Activated CD4-positive, alpha-beta T cell treated with anti-CD3 and anti-CD28 coated beads for 24 hours (primary cell): Measurements from ENCODE around the gene STK39.
"Not testable (repeated sequence)": the region's sequence is repeated elsewhere in the genome, so short reads cannot be mapped to it uniquely, and the experiment has no call there.

Experiments
- DNase-seq, 2 donors: peaks; one replicate each; pipeline ENCODE4 v3.0.0-alpha.2; 2020; ENCODE audit warnings: low read depth in 2 of 2

STK39 gene

GRCh38 chr2:168137510-168138180 lies 109.8 kb downstream of the STK39 start:
- no peak for DNase-seq

GRCh38 chr2:168136392-168136977 lies 110.9 kb downstream of the STK39 start:
- DNase-seq, result no peak

GRCh38 chr2:168135630-168136029 lies 111.8 kb downstream of the STK39 start:
- DNase-seq, result no peak

- no peak for DNase-seq
Observed at GRCh38 chr2:168135121-168135520, 112.3 kb downstream of the STK39 start.

- DNase-seq, result no peak
Observed at GRCh38 chr2:168134485-168134884, 112.9 kb downstream of the STK39 start.

GRCh38 chr2:168132389-168132788 lies 115.0 kb downstream of the STK39 start:
- DNase-seq, result no peak

- no peak for DNase-seq
Observed at GRCh38 chr2:168130346-168130745, 117.0 kb downstream of the STK39 start.

GRCh38 chr2:168127371-168127770 lies 120.0 kb downstream of the STK39 start:
- DNase-seq, result no peak

GRCh38 chr2:168122210-168122609 lies 125.2 kb downstream of the STK39 start:
- DNase-seq, result not testable (repeated sequence)

- no peak for DNase-seq
Observed at GRCh38 chr2:168120730-168121129, 126.7 kb downstream of the STK39 start.

- no peak for DNase-seq
Observed at GRCh38 chr2:168120310-168120709, 127.1 kb downstream of the STK39 start.

- DNase-seq, result peak in 1 of 2 donors; percentile 11
Observed at GRCh38 chr2:168119515-168120141, 127.8 kb downstream of the STK39 start.

GRCh38 chr2:168118733-168119514 lies 128.5 kb downstream of the STK39 start:
- peak in 1 of 2 donors; percentile 20 for DNase-seq

GRCh38 chr2:168116448-168116847 lies 130.9 kb downstream of the STK39 start:
- no peak for DNase-seq

GRCh38 chr2:168114619-168115018 lies 132.8 kb downstream of the STK39 start:
- no peak for DNase-seq

GRCh38 chr2:168114040-168114439 lies 133.4 kb downstream of the STK39 start:
- DNase-seq, result no peak

GRCh38 chr2:168107322-168107721 lies 140.1 kb downstream of the STK39 start:
- no peak for DNase-seq

- DNase-seq, result no peak
Observed at GRCh38 chr2:168105127-168105683, 142.2 kb downstream of the STK39 start.

- no peak for DNase-seq
Observed at GRCh38 chr2:168097431-168097830, 150.0 kb downstream of the STK39 start.

GRCh38 chr2:168096158-168096557 lies 151.2 kb downstream of the STK39 start:
- no peak for DNase-seq

GRCh38 chr2:168091986-168092385 lies 155.4 kb downstream of the STK39 start:
- DNase-seq, result no peak
